GF-D8 (cell line): ENCODE measurements around the gene RAB29.
"Not testable (repeated sequence)": the region's sequence is repeated elsewhere in the genome, so short reads cannot be mapped to it uniquely, and the experiment has no call there.

Experiments
- DNase-seq: peaks from one replicate; lab custom pipeline; 2025; lab: John Stamatoyannopoulos, UW

The RAB29 gene

GRCh38 chr1:205720740-205721139 lies 54.5 kb downstream of the RAB29 start:
- DNase-seq: not testable (repeated sequence)

- no peak for DNase-seq
Measured at GRCh38 chr1:205719762-205720161, 55.5 kb downstream of the RAB29 start.

GRCh38 chr1:205719015-205719414 lies 56.3 kb downstream of the RAB29 start:
- no peak for DNase-seq
